ENCODE measurements around the gene MED26. TPM values are rescaled to one million over a fixed set of nuclear protein-coding genes. Genes with fewer than 3 reads are reported as not detected.

Gene MED26
- total and polyA plus RNA-seq, 2 experiments from 2014 or later, result 6.6 to 7.8 TPM

DNA sequence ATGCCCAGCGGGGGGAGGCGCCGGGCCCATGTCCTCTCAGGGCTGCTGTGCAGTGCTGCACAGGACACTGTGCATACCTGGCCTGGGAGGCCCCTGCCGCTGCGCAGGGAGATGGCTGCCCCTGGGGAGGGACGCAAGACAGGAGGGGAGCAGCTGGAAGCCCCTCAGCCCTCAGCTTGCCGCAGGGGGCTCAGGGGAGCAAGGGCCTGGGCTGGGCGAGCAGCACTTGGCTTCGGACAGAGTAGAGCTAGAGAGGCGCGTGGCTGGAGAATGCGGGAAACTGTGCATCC is 96.7 kb downstream of the MED26 start:
- no peaks in the 10 kb centered on the region for H3K9me3 ChIP-seq (ENCODE audit: low read depth)
- no peak for TF ChIP-seq EZH2phosphoT487 (IDR thresholded peaks at IDR 0.05; ENCODE audit: low read depth, severe bottlenecking, unreplicated experiment)
- no peak for TF ChIP-seq CTCF (IDR thresholded peaks at IDR 0.05; ENCODE audit: poor library complexity)
- TF ChIP-seq EZH2 (IDR thresholded peaks at IDR 0.05; ENCODE audit: borderline replicate concordance), result no peak
- WGBS (ENCODE audit: low lambda C conversion rate, missing lambda C conversion rate), result 100% methylated on average over 12 of the region's 12 CpGs
- H3K9me2 ChIP-seq (replicated peaks; ENCODE audit: insufficient read depth), result no peaks in the 10 kb centered on the region
- no peak overlapping the region for H3K4me2 ChIP-seq
- no peaks in the 10 kb centered on the region for H3K36me3 ChIP-seq (replicated peaks; ENCODE audit: insufficient read depth, low read depth)
- H3K4me1 ChIP-seq (ENCODE audit: insufficient read depth), result no peaks in the 10 kb centered on the region
- no peaks in the 10 kb centered on the region for H3K27me3 ChIP-seq
- peaks cover 6% of the 10 kb centered on the region for H3K79me2 ChIP-seq
- H2AFZ ChIP-seq, result no peak overlapping the region
- DNase-seq (ENCODE audit: low spot score), result no peak
- no peak overlapping the region for H3K4me3 ChIP-seq
- H4K20me1 ChIP-seq (ENCODE audit: insufficient read depth, poor library complexity, severe bottlenecking), result peaks cover 7% of the 10 kb centered on the region
- H3K27ac ChIP-seq, result no peak overlapping the region

DNA sequence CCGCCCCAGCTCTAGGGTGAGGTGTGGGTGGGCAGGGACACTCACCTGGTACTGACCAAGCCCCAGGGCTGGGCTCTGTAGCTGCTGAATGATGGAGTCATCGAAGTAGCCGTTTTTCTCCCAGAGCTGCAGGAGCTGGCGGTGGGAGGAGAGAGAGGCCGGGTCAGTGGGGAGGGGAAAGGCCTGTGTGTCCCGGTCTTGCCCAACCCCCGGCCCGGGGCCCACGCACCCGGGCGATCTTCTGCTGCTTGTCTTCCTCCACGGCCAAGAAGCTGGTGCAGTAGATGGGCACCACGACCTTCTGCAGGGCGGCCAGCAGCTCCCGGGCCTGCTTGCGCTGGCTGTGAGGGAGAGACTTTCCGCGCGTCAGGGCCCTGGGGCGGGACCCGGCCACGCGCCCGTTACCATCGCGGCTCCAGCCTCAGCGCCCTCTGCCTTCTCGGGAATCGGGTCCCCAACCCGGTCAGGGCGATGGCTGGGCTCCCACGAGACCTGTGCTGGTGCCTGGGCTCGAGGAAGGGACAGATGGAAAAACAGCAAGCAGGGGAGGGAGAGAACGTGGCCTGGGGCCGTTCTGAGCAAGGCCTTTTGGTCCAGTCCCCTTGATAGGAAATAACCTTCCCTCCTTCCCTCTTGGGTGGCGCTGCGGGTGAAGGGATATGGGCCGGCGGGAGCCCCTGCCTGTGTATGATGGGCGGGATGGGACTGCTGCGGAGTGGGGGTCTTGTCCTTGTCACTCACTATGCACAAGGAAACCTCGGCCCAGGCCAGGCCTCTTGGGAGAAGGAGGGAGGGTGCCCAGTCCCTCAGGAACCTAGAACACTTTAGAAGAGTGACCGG is 97.2 kb downstream of the MED26 start:
- Histone ChIP-seq H3K27ac (no peak overlapping the region), H3K79me2 (peaks cover under 1% of the 10 kb centered on the region), H3K4me2 (no peak overlapping the region), H3K4me1 (ENCODE audit: insufficient read depth) (no peaks in the 10 kb centered on the region), H2AFZ (no peak overlapping the region), H3K27me3 (no peaks in the 10 kb centered on the region), H4K20me1 (ENCODE audit: insufficient read depth, poor library complexity, severe bottlenecking) (peaks cover under 1% of the 10 kb centered on the region), H3K4me3 (no peak overlapping the region), H3K36me3 (replicated peaks; ENCODE audit: insufficient read depth, low read depth) (no peaks in the 10 kb centered on the region), H3K9me3 (ENCODE audit: low read depth) (no peaks in the 10 kb centered on the region), H3K9me2 (replicated peaks; ENCODE audit: insufficient read depth) (no peaks in the 10 kb centered on the region)
- TF ChIP-seq EZH2phosphoT487 (IDR thresholded peaks at IDR 0.05; ENCODE audit: low read depth, severe bottlenecking, unreplicated experiment) (no peak), CTCF (IDR thresholded peaks at IDR 0.05; ENCODE audit: poor library complexity) (no peak), EZH2 (IDR thresholded peaks at IDR 0.05; ENCODE audit: borderline replicate concordance) (no peak)
- 97% methylated on average over 39 of the region's 43 CpGs for WGBS (ENCODE audit: low lambda C conversion rate, missing lambda C conversion rate)
- no peak for DNase-seq (ENCODE audit: low spot score)

- Histone ChIP-seq H3K4me3 (no peak overlapping the region), H4K20me1 (ENCODE audit: insufficient read depth, poor library complexity, severe bottlenecking) (no peaks in the 10 kb centered on the region), H3K9me2 (replicated peaks; ENCODE audit: insufficient read depth) (no peaks in the 10 kb centered on the region), H3K36me3 (replicated peaks; ENCODE audit: insufficient read depth, low read depth) (no peaks in the 10 kb centered on the region), H3K27ac (no peak overlapping the region), H3K9me3 (ENCODE audit: low read depth) (no peaks in the 10 kb centered on the region), H3K79me2 (no peaks in the 10 kb centered on the region), H3K4me2 (no peak overlapping the region), H3K27me3 (no peaks in the 10 kb centered on the region), H3K4me1 (ENCODE audit: insufficient read depth) (no peaks in the 10 kb centered on the region), H2AFZ (no peak overlapping the region)
- 95% methylated on average over 20 of the region's 25 CpGs for WGBS (ENCODE audit: low lambda C conversion rate, missing lambda C conversion rate)
- no peak for DNase-seq (ENCODE audit: low spot score)
- TF ChIP-seq CTCF (IDR thresholded peaks at IDR 0.05; ENCODE audit: poor library complexity) (no peak), EZH2phosphoT487 (IDR thresholded peaks at IDR 0.05; ENCODE audit: low read depth, severe bottlenecking, unreplicated experiment) (no peak), EZH2 (IDR thresholded peaks at IDR 0.05; ENCODE audit: borderline replicate concordance) (no peak)
Measured at GRCh38 chr19:16529466-16530144, 98.4 kb downstream of the MED26 start.

Measured in hepatocyte (in vitro differentiated cells).